ENCODE data around the gene TIGD2.
"Not testable (repeated sequence)": the region's sequence is repeated elsewhere in the genome, so short reads cannot be mapped to it uniquely, and the experiment has no call there.

The TIGD2 gene

DNA sequence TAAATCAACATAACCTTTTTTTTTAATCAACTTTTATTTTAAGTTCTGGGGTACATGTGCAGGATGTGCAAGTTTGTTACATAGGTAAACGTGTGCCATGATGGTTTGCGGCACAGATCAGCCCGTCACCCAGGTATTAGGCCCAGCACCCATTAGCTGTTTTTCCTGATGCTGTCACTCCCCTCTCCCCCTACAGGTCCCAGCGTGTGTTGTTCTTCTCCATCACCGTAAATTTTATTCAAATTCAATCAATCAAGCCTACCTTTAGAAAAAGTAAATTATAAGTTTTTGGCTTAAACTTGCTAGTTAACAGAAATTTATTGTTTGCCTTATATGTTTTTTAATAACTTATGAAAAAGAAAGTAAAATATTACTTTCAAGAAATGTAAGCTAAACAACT lies 25.9 kb downstream of the TIGD2 start:
- ChIA-PET CTCF (no interaction called here), POLR2A (no interaction called here)
- DNase-seq (ENCODE audit: extremely low spot score) = no peak
- TF ChIP-seq ZNF384 (IDR thresholded peaks at IDR 0.05) = no peak
- no peak for TF ChIP-seq SP1 (IDR thresholded peaks at IDR 0.05)
- TF ChIP-seq ARNT (IDR thresholded peaks at IDR 0.05) = no peak
- no peak for TF ChIP-seq FOXM1 (IDR thresholded peaks at IDR 0.05; ENCODE audit: borderline replicate concordance)
- no peak for TF ChIP-seq LEF1 (IDR thresholded peaks at IDR 0.05; ENCODE audit: borderline replicate concordance)
- no peak for TF ChIP-seq L3MBTL2 (conservative IDR thresholded peaks at IDR 0.05)
- no peak for TF ChIP-seq PKNOX1 (IDR thresholded peaks at IDR 0.05)
- no peak for TF ChIP-seq FOXA1 (IDR thresholded peaks at IDR 0.05)
- TF ChIP-seq CTBP1 (IDR thresholded peaks at IDR 0.05; ENCODE audit: borderline replicate concordance) = no peak
- TF ChIP-seq FOXK2 (IDR thresholded peaks at IDR 0.05) = no peak
- no peak for TF ChIP-seq ELF4 (IDR thresholded peaks at IDR 0.05)
- no peak for TF ChIP-seq SUZ12 (IDR thresholded peaks at IDR 0.05)
- TF ChIP-seq TARDBP (IDR thresholded peaks at IDR 0.05) = no peak
- TF ChIP-seq HDGF (IDR thresholded peaks at IDR 0.05; ENCODE audit: borderline replicate concordance) = no peak
- TF ChIP-seq NFRKB (IDR thresholded peaks at IDR 0.05) = no peak
- TF ChIP-seq BHLHE40 (IDR thresholded peaks at IDR 0.05; ENCODE audit: borderline replicate concordance) = no peak

GRCh38 chr4:89137695-89138094 lies 26.4 kb downstream of the TIGD2 start:
- POLR2A ChIA-PET = no interaction called here
- CTCF ChIA-PET = no interaction called here

GRCh38 chr4:89140168-89140759 lies 28.9 kb downstream of the TIGD2 start:
- CTCF ChIA-PET = no interaction called here
- TF ChIP-seq FOXA1 (IDR thresholded peaks at IDR 0.05) (no peak), PKNOX1 (IDR thresholded peaks at IDR 0.05) (no peak), ZNF384 (IDR thresholded peaks at IDR 0.05) (no peak), FOXK2 (IDR thresholded peaks at IDR 0.05) (no peak), BHLHE40 (IDR thresholded peaks at IDR 0.05; ENCODE audit: borderline replicate concordance) (no peak), SUZ12 (IDR thresholded peaks at IDR 0.05) (no peak), NFRKB (IDR thresholded peaks at IDR 0.05) (no peak), TARDBP (IDR thresholded peaks at IDR 0.05) (no peak), ELF4 (IDR thresholded peaks at IDR 0.05) (no peak)
- POLR2A ChIA-PET = no interaction called here
- DNase-seq (ENCODE audit: extremely low spot score) = no peak

More at GRCh38 chr4:89137695-89138094, 26.4 kb downstream of the TIGD2 start:
- TF ChIP-seq L3MBTL2 (conservative IDR thresholded peaks at IDR 0.05) (no peak), SP1 (IDR thresholded peaks at IDR 0.05) (no peak), HDGF (IDR thresholded peaks at IDR 0.05; ENCODE audit: borderline replicate concordance) (no peak), LEF1 (IDR thresholded peaks at IDR 0.05; ENCODE audit: borderline replicate concordance) (no peak), PKNOX1 (IDR thresholded peaks at IDR 0.05) (no peak), CTBP1 (IDR thresholded peaks at IDR 0.05; ENCODE audit: borderline replicate concordance) (no peak), FOXK2 (IDR thresholded peaks at IDR 0.05) (no peak), NFRKB (IDR thresholded peaks at IDR 0.05) (no peak), ZNF384 (IDR thresholded peaks at IDR 0.05) (no peak), TARDBP (IDR thresholded peaks at IDR 0.05) (no peak), ARNT (IDR thresholded peaks at IDR 0.05) (no peak), FOXM1 (IDR thresholded peaks at IDR 0.05; ENCODE audit: borderline replicate concordance) (no peak)
- DNase-seq (ENCODE audit: extremely low spot score) = no peak

- TF ChIP-seq SP1 (IDR thresholded peaks at IDR 0.05) (no peak), FOXM1 (IDR thresholded peaks at IDR 0.05; ENCODE audit: borderline replicate concordance) (no peak), ARNT (IDR thresholded peaks at IDR 0.05) (no peak), CTBP1 (IDR thresholded peaks at IDR 0.05; ENCODE audit: borderline replicate concordance) (no peak), FOXA1 (IDR thresholded peaks at IDR 0.05) (no peak), L3MBTL2 (conservative IDR thresholded peaks at IDR 0.05) (no peak), TARDBP (IDR thresholded peaks at IDR 0.05) (no peak)
- no peak for DNase-seq (ENCODE audit: extremely low spot score)
- ChIA-PET CTCF (interaction anchor here (0.6 kb wide), 2 partner anchors 287 to 437 kb away, joined by 3 to 11 read pairs; no protein-coding TSS in a partner anchor), POLR2A (no interaction called here)
These were observed 31.6 kb downstream of the TIGD2 start for GRCh38 chr4:89142691-89143669.

GRCh38 chr4:89144652-89145051 lies 33.3 kb downstream of the TIGD2 start:
- CTCF ChIA-PET; DNase-seq (ENCODE audit: extremely low spot score); POLR2A ChIA-PET: not testable (repeated sequence)

DNA sequence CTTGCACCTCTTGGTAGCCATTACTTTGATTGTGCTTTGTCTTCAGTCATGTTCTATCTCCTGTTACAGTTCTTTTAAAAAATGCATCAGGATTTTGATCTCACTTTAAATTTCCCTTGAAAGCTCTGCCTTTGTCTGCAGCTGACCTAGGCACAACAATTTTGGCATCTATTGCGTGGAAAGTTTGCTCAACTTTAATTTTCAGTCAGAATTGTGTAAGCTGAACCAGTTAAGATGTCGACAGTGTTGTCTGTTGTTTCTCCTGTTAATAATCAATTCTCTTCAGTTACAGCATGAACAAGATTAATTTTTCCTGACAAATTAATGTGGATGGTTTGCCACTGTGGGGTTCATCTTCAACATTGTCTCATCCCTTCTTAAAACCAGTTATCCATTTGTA lies 34.9 kb downstream of the TIGD2 start:
- POLR2A ChIA-PET = no interaction called here
- TF ChIP-seq LEF1 (IDR thresholded peaks at IDR 0.05; ENCODE audit: borderline replicate concordance) (no peak), ELF4 (IDR thresholded peaks at IDR 0.05) (no peak), CTBP1 (IDR thresholded peaks at IDR 0.05; ENCODE audit: borderline replicate concordance) (no peak), ARNT (IDR thresholded peaks at IDR 0.05) (no peak), ZNF384 (IDR thresholded peaks at IDR 0.05) (no peak), FOXA1 (IDR thresholded peaks at IDR 0.05) (no peak), NFRKB (IDR thresholded peaks at IDR 0.05) (no peak), SUZ12 (IDR thresholded peaks at IDR 0.05) (no peak), FOXM1 (IDR thresholded peaks at IDR 0.05; ENCODE audit: borderline replicate concordance) (no peak), HDGF (IDR thresholded peaks at IDR 0.05; ENCODE audit: borderline replicate concordance) (no peak), SP1 (IDR thresholded peaks at IDR 0.05) (no peak), BHLHE40 (IDR thresholded peaks at IDR 0.05; ENCODE audit: borderline replicate concordance) (no peak), PKNOX1 (IDR thresholded peaks at IDR 0.05) (no peak)
- CTCF ChIA-PET = no interaction called here
- no peak for DNase-seq (ENCODE audit: extremely low spot score)

Measured in HEK293T (cell line).